PC-3 (cell line): ENCODE results near the gene CMSS1.

Experiments
- CTCF ChIP-seq: fragments of 300-600 bp; sonication (generic); conservative IDR thresholded peaks from 2 replicates; pipeline ENCODE4 v1.5.1; 2017; ENCODE audit warnings: antibody characterized with exemption, low read depth, mild to moderate bottlenecking, low read length
- EZH2 ChIP-seq: fragments of 300-600 bp; sonication (generic); IDR thresholded peaks from one replicate; pipeline ENCODE4 v1.6.1; 2017; ENCODE audit warnings: antibody characterized with exemption, mild to moderate bottlenecking, low read length; ENCODE audit not compliant: unreplicated experiment
- EZH2phosphoT487 ChIP-seq: fragments of 300-600 bp; sonication (generic); IDR thresholded peaks from 2 replicates; pipeline ENCODE4 v1.6.1; 2018; ENCODE audit warnings: mild to moderate bottlenecking, antibody characterized with exemption, low read length, borderline replicate concordance

GRCh38 chr3:100105501-100105900, 287.8 kb downstream of the CMSS1 start:
- TF ChIP-seq EZH2phosphoT487 (no peak), CTCF (no peak), EZH2 (no peak)
